Suprapubic skin (tissue), 4 donors: Measurements from ENCODE around the gene FADD. TPM values are rescaled to one million over a fixed set of nuclear protein-coding genes. Genes with fewer than 3 reads are reported as not detected.

Experiments used
- DNase-seq, 2 donors: peaks; one replicate each; pipeline ENCODE4 v3.0.0-alpha.2; 2019; ENCODE audit warnings: low spot score in 2 of 2
- H3K27ac ChIP-seq: fragments of 200-600 bp; sonication (generic); one replicate; pipeline ENCODE4 v1.5.1; 2019
- H3K27me3 ChIP-seq: fragments of 200-600 bp; sonication (generic); one replicate; pipeline ENCODE4 v1.5.1; 2019
- H3K36me3 ChIP-seq: fragments of 200-600 bp; sonication (generic); one replicate; pipeline ENCODE4 v1.5.1; 2019
- H3K4me1 ChIP-seq: fragments of 200-600 bp; sonication (generic); one replicate; pipeline ENCODE4 v1.5.1; 2019
- H3K4me3 ChIP-seq: fragments of 200-600 bp; sonication (generic); one replicate; pipeline ENCODE4 v1.5.1; 2019; ENCODE audit warnings: mild to moderate bottlenecking
- H3K9me3 ChIP-seq: fragments of 200-600 bp; sonication (generic); one replicate; pipeline ENCODE4 v1.5.1; 2019
- EP300 ChIP-seq: sonication (generic); formaldehyde crosslinking; IDR thresholded peaks from one replicate; pipeline ENCODE4 v1.6.1; 2017; ENCODE audit warnings: antibody characterized with exemption
- POLR2A ChIP-seq, 2 donors: fragments of 450-650 bp; IDR thresholded peaks; one replicate each; pipeline ENCODE4 v1.6.1; 2017; ENCODE audit warnings: antibody characterized with exemption in 2 of 2, mild to moderate bottlenecking in 2 of 2, moderate library complexity in 2 of 2
- POLR2AphosphoS5 ChIP-seq, 3 donors: sonication (generic); formaldehyde crosslinking; IDR thresholded peaks; one replicate each; pipeline ENCODE4 v1.6.1; 2017; ENCODE audit warnings: antibody characterized with exemption in 3 of 3
- WGBS: methylation state at CpG from one replicate; pipeline ENCODE4 v1.1.5; 2018; 5-methylcytosine and 5-hydroxymethylcytosine counted together
- total RNA-seq, 4 donors: library from RNA; depleted of rRNA; stranded (reverse); fragments of >200 nt; gene quantifications; one replicate each; pipeline ENCODE4 v1.1.0, GENCODE V29; 2016
- TF ChIP-seq, protein P1 (sequence below), 2 donors: fragments of 200-600 bp in 1 of 2; fragments of 450-650 bp in 1 of 2; sonication (generic) in 1 of 2; IDR thresholded peaks; one replicate each; pipeline ENCODE4 v1.5.1; 2016 to 2019; ENCODE audit warnings: antibody characterized with exemption in 2 of 2, mild to moderate bottlenecking in 1 of 2, moderate library complexity in 1 of 2

The FADD gene
- total RNA-seq, 4 donors from 2014 or later, result 12.3 to 29.3 (median 18.1) TPM

DNA sequence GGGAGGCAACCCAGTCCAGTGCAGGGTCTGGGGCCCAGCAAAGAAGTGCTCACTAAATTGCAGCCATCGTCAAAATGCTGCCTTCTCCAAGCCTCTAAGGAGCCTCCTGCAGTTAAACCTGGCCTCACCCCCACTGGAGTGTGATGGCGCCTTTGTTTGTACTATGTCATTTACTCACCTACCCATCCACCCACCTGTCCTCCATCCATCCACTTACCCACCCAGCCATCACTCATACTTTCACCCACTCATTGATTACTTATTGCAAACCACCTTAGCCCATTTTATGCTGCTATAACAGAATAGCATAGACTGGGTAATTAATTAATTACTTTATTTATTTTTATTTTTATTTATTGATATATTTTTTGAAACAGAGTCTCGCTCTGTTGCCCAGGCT is 38.6 kb downstream of the FADD start:
- H3K27me3 ChIP-seq, result no peaks in the 10 kb centered on the region
- WGBS, result 86% methylated on average over 3 of the region's 3 CpGs
- no peaks in the 10 kb centered on the region for H3K4me1 ChIP-seq
- H3K4me3 ChIP-seq, result no peak overlapping the region
- no peak overlapping the region for H3K27ac ChIP-seq
- no peaks in the 10 kb centered on the region for H3K36me3 ChIP-seq
- H3K9me3 ChIP-seq, result no peaks in the 10 kb centered on the region
- TF ChIP-seq, protein P1, sequence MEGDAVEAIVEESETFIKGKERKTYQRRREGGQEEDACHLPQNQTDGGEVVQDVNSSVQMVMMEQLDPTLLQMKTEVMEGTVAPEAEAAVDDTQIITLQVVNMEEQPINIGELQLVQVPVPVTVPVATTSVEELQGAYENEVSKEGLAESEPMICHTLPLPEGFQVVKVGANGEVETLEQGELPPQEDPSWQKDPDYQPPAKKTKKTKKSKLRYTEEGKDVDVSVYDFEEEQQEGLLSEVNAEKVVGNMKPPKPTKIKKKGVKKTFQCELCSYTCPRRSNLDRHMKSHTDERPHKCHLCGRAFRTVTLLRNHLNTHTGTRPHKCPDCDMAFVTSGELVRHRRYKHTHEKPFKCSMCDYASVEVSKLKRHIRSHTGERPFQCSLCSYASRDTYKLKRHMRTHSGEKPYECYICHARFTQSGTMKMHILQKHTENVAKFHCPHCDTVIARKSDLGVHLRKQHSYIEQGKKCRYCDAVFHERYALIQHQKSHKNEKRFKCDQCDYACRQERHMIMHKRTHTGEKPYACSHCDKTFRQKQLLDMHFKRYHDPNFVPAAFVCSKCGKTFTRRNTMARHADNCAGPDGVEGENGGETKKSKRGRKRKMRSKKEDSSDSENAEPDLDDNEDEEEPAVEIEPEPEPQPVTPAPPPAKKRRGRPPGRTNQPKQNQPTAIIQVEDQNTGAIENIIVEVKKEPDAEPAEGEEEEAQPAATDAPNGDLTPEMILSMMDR (IDR thresholded peaks at IDR 0.05), result no peak
- TF ChIP-seq POLR2A (IDR thresholded peaks at IDR 0.05), result no peak
- no peak for TF ChIP-seq POLR2AphosphoS5 (IDR thresholded peaks at IDR 0.05)
- no peak for TF ChIP-seq EP300
- no peak for DNase-seq

- H3K4me3 ChIP-seq, result no peak overlapping the region
- no peaks in the 10 kb centered on the region for H3K4me1 ChIP-seq
- TF ChIP-seq EP300, result no peak
- TF ChIP-seq POLR2AphosphoS5 (IDR thresholded peaks at IDR 0.05), result no peak
- TF ChIP-seq, protein P1 (IDR thresholded peaks at IDR 0.05), result no peak
- no peak for TF ChIP-seq POLR2A (IDR thresholded peaks at IDR 0.05)
- no peaks in the 10 kb centered on the region for H3K36me3 ChIP-seq
- no peak for DNase-seq
- H3K27me3 ChIP-seq, result no peaks in the 10 kb centered on the region
- no peaks in the 10 kb centered on the region for H3K9me3 ChIP-seq
- H3K27ac ChIP-seq, result no peak overlapping the region
- 88% methylated on average over 4 of the region's 4 CpGs for WGBS
Measured at GRCh38 chr11:70242885-70243284, 39.8 kb downstream of the FADD start.

DNA sequence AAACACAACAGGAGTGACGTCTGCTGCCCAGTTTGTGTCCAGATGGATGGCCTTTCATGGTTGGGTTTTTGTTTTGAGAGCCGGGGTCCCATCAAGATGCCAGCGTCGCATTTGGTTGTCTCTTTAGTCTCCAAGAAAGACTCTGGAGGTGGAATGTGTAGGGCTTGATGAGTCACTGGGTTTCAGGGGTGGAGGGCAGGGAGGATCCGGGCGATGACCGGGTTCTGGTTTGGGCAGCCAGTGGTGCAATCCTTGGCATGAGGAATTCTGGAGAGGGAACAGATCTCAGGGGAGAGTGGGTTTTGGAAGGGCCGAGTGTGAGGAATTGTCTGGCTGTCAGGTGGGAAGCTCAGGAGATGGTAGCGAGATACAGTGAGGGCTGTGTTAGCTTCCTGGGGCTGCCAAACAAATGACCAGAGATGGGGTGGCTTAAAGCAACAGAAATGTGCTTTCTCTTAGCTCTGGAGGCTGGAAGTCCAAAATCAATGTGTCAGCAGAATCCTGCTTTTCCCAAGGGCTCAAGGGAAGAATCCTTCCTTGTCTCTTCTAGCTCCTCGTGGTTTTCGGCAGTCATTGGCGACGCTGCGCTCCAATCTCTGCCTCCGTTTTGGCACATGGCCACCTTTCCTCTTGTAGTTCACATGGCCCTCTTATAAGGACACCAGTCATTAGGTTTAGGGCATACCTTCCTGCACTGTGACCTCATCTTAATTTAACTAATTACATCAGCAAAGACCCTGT is 41.0 kb downstream of the FADD start:
- no peak for DNase-seq
- Histone ChIP-seq H3K27ac (peak overlapping the region; percentile 24), H3K4me3 (no peak overlapping the region), H3K4me1 (no peaks in the 10 kb centered on the region), H3K36me3 (no peaks in the 10 kb centered on the region), H3K9me3 (no peaks in the 10 kb centered on the region), H3K27me3 (no peaks in the 10 kb centered on the region)
- 84% methylated on average over 15 of the region's 15 CpGs for WGBS
- no peak for TF ChIP-seq POLR2AphosphoS5 (IDR thresholded peaks at IDR 0.05)
- no peak for TF ChIP-seq EP300
- no peak for TF ChIP-seq POLR2A (IDR thresholded peaks at IDR 0.05)
- TF ChIP-seq, protein P1 (IDR thresholded peaks at IDR 0.05), result no peak

- 72% methylated on average over 7 of the region's 7 CpGs for WGBS
- Histone ChIP-seq H3K9me3 (no peaks in the 10 kb centered on the region), H3K4me3 (no peak overlapping the region), H3K4me1 (no peaks in the 10 kb centered on the region), H3K36me3 (no peaks in the 10 kb centered on the region), H3K27ac (no peak overlapping the region), H3K27me3 (no peaks in the 10 kb centered on the region)
- DNase-seq, result no peak
- no peak for TF ChIP-seq POLR2A (IDR thresholded peaks at IDR 0.05)
- no peak for TF ChIP-seq POLR2AphosphoS5 (IDR thresholded peaks at IDR 0.05)
- no peak for TF ChIP-seq EP300
- TF ChIP-seq, protein P1 (IDR thresholded peaks at IDR 0.05), result no peak
Measured at GRCh38 chr11:70244698-70245097, 41.6 kb downstream of the FADD start.

DNA sequence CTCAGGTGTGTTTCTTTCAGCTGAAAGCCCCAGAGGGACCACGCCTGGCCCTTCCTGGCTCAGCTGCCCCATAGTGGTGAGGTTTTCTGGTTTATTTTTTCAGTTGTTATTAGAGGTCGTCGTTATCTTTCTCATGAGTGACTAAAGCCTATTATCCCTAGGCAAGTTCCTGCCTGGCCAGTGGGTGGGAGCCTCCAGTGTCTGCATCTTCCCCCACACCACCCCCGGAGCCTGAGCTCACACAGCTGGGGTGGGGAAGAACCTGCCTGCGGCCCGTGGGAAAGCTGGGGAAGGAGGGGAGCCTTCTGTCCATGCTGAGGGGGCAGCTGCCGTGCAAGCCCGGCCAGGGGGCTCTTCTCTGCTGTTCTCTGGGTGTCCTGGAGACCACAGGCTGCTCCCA is 43.1 kb downstream of the FADD start:
- 73% methylated on average over 6 of the region's 8 CpGs for WGBS
- H3K27ac ChIP-seq, result no peak overlapping the region
- no peak for DNase-seq
- H3K9me3 ChIP-seq, result no peaks in the 10 kb centered on the region
- H3K4me1 ChIP-seq, result no peaks in the 10 kb centered on the region
- H3K27me3 ChIP-seq, result no peaks in the 10 kb centered on the region
- H3K36me3 ChIP-seq, result no peaks in the 10 kb centered on the region
- H3K4me3 ChIP-seq, result no peak overlapping the region
- TF ChIP-seq POLR2AphosphoS5 (IDR thresholded peaks at IDR 0.05) (no peak), POLR2A (IDR thresholded peaks at IDR 0.05) (no peak), EP300 (no peak)
- TF ChIP-seq, protein P1 (IDR thresholded peaks at IDR 0.05), result no peak
